ENCODE results near the gene SLC8A1. TPM values are rescaled to one million over a fixed set of nuclear protein-coding genes. Genes with fewer than 3 reads are reported as not detected.
A peak's percentile ranks its signal among the peaks of the same experiment; 100 is the strongest.

The SLC8A1 gene
- total RNA-seq, 4 donors from 2014 or later, result 22.8 to 65.5 (median 42.0) TPM

DNA sequence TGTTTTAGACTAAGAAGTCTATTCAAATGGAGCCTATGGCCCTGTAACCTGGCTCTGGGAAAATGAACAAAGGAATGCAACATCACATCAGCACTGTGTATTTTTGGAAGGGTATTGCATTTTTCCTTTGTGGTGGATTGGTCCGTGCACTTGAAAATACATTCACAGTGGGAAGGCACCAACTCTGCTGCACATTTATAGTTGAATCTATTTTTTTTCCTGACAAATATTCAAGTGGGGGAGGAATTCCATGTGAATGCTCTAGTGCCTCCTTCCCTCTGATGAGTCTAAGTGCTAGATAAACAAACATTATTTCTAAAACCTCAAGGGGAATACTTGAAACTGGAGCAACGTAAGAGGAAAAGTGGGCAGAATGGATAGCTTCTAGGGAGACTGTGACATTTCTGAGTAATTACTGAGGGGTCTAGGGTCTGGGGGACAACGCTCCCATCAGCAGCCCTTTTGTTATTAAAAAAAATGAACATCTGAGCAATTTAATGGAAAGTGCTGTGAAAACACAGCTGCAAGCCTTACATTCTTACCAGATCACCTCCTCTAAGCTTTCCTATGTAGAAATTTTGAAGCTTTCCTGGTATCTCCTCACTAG, 208.2 kb downstream of the SLC8A1 start:
- H3K36me3 ChIP-seq, result no peaks in the 10 kb centered on the region
- peaks cover 6 to 31% (median 10%) of the 10 kb centered on the region in 4 donors for H3K4me1 ChIP-seq
- intact Hi-C loops (cut with DNase I; ENCODE audit: low total_unique reads), result no loop called here
- no peaks in the 10 kb centered on the region for H3K9me3 ChIP-seq
- WGBS, 2 donors (ENCODE audit: low coverage in 1 of 2), result 57 to 65% methylated on average over 2 to 3 of the region's 3 CpGs
- no peak overlapping the region for H3K4me3 ChIP-seq
- no peak for DNase-seq
- no peak for TF ChIP-seq POLR2A (IDR thresholded peaks at IDR 0.05)
- no peak for TF ChIP-seq POLR2AphosphoS5 (IDR thresholded peaks at IDR 0.05)
- TF ChIP-seq EP300 (IDR thresholded peaks at IDR 0.05; ENCODE audit: low read depth), result no peak
- TF ChIP-seq, protein P1, sequence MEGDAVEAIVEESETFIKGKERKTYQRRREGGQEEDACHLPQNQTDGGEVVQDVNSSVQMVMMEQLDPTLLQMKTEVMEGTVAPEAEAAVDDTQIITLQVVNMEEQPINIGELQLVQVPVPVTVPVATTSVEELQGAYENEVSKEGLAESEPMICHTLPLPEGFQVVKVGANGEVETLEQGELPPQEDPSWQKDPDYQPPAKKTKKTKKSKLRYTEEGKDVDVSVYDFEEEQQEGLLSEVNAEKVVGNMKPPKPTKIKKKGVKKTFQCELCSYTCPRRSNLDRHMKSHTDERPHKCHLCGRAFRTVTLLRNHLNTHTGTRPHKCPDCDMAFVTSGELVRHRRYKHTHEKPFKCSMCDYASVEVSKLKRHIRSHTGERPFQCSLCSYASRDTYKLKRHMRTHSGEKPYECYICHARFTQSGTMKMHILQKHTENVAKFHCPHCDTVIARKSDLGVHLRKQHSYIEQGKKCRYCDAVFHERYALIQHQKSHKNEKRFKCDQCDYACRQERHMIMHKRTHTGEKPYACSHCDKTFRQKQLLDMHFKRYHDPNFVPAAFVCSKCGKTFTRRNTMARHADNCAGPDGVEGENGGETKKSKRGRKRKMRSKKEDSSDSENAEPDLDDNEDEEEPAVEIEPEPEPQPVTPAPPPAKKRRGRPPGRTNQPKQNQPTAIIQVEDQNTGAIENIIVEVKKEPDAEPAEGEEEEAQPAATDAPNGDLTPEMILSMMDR (IDR thresholded peaks at IDR 0.05), result no peak
- no peaks in the 10 kb centered on the region for H3K27me3 ChIP-seq
- H3K27ac ChIP-seq, result peak overlapping the region; percentile 5 to 51 (median 46)
- in situ Hi-C loops (cut with MboI; ENCODE audit: low pct_ligation_motif_present in 1 of 4, low pct_unique_long_range_greater_than_20kb in 1 of 4, low sequenced_read_pairs in 3 of 4), result no loop called here

DNA sequence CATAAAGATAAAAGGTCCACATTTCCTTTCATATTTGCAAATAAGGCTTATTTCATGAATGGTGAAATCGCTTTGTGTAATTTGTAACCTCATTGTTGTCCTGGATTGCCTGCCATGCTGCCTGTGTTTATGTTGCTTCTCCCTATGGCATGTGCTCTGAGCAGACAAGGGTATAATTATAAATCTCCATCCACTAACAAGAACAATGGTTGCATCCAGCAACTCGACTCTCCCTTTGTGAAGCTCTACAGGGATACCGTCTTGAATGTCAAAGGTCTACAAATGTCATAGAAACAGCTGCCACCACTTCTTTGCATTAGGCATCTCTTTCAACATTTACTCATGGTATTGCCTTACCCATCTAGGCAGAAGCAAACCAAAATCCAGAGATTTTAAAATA, 209.6 kb downstream of the SLC8A1 start:
- Histone ChIP-seq H3K27ac (no peak overlapping the region), H3K27me3 (no peaks in the 10 kb centered on the region), H3K9me3 (no peaks in the 10 kb centered on the region), H3K36me3 (no peaks in the 10 kb centered on the region), H3K4me1 (peaks cover 6 to 31% (median 10%) of the 10 kb centered on the region in 4 donors), H3K4me3 (no peak overlapping the region)
- no peak for TF ChIP-seq EP300 (IDR thresholded peaks at IDR 0.05; ENCODE audit: low read depth)
- TF ChIP-seq POLR2AphosphoS5 (IDR thresholded peaks at IDR 0.05), result no peak
- TF ChIP-seq, protein P1 (IDR thresholded peaks at IDR 0.05), result no peak
- no peak for TF ChIP-seq POLR2A (IDR thresholded peaks at IDR 0.05)
- in situ Hi-C loops (cut with MboI; ENCODE audit: low pct_ligation_motif_present in 1 of 4, low pct_unique_long_range_greater_than_20kb in 1 of 4, low sequenced_read_pairs in 3 of 4), result no loop called here
- intact Hi-C loops (cut with DNase I; ENCODE audit: low total_unique reads), result no loop called here
- DNase-seq, result no peak
- WGBS, 2 donors (ENCODE audit: low coverage in 1 of 2), result 58 to 83% methylated on average over 2 to 3 of the region's 3 CpGs

DNA sequence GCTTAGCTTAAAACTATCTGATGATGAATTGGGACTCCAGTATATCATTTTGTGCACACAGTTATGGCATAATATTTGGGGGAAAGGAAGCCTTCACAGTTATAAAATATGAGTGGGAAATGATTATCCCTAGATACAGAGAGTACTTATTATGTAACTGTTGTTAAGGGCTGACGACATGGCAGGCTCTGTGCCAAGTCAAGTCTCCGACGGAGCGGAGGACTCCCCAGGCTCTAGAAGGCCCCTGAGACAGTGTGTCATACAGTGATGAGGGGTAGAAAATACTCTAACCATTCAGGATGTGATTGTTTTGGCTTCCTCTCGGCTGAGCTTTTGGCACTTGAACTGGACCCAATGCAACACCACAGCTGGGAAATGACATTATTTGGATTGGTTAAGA, 211.8 kb downstream of the SLC8A1 start:
- intact Hi-C loops (cut with DNase I; ENCODE audit: low total_unique reads), result no loop called here
- H3K4me1 ChIP-seq, result peaks cover 6 to 20% (median 8%) of the 10 kb centered on the region in 4 donors
- H3K4me3 ChIP-seq, result no peak overlapping the region
- in situ Hi-C loops (cut with MboI; ENCODE audit: low pct_ligation_motif_present in 1 of 4, low pct_unique_long_range_greater_than_20kb in 1 of 4, low sequenced_read_pairs in 3 of 4), result no loop called here
- peak; percentile 61 for DNase-seq
- H3K36me3 ChIP-seq, result no peaks in the 10 kb centered on the region
- H3K9me3 ChIP-seq, result no peaks in the 10 kb centered on the region
- H3K27ac ChIP-seq, result peak overlapping the region in 3 of 4 donors; percentile 46 to 58 (median 54)
- no peak for TF ChIP-seq EP300 (IDR thresholded peaks at IDR 0.05; ENCODE audit: low read depth)
- TF ChIP-seq POLR2AphosphoS5 (IDR thresholded peaks at IDR 0.05), result peak; percentile 51 to 58 (median 54)
- 20 to 33% methylated on average over 5 of the region's 5 CpGs for WGBS, 2 donors (ENCODE audit: low coverage in 1 of 2)
- no peaks in the 10 kb centered on the region for H3K27me3 ChIP-seq

DNA sequence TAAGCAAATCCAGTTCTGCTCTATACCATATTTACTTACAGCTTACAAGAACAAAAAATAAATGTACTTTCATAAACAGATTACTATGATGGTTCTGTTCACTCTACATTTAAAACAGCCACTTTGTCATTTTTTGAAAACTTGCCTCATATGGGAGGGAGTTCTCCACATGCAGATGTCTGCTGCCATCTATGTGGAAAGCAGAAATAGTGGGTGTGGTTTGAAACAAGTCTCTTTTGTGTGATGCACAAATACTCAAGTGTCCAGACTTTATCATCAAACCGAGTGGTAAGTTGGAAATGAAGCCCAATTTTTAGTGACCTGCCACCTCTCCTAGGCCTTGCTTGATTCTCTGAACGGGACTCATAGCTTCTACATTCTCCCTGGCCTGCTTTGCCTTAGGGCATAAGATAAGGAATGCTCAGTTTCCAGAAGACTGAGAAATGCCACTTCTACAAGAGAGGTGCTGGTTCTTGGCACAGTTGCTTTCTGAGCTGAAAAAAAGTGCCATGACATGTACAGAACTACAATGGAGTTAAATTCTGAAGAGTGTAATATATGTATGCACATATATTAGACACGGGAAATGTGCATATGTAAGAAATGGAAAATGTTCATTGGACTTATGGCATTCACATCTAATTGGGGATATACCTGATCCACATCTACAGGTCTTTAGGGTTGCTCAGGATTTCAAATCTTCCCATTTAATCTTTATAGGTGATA, 221.0 kb downstream of the SLC8A1 start:
- Histone ChIP-seq H3K36me3 (no peaks in the 10 kb centered on the region), H3K9me3 (no peaks in the 10 kb centered on the region), H3K4me3 (no peak overlapping the region), H3K4me1 (peaks cover 0 to 6% (median 0%) of the 10 kb centered on the region in 4 donors), H3K27ac (no peak overlapping the region), H3K27me3 (no peaks in the 10 kb centered on the region)
- DNase-seq, result no peak
- intact Hi-C loops (cut with DNase I; ENCODE audit: low total_unique reads) (no loop called here), in situ Hi-C loops (cut with MboI; ENCODE audit: low pct_ligation_motif_present in 1 of 4, low pct_unique_long_range_greater_than_20kb in 1 of 4, low sequenced_read_pairs in 3 of 4) (no loop called here)
- WGBS, 2 donors (ENCODE audit: low coverage in 1 of 2), result 40 to 57% methylated on average over 2 to 3 of the region's 3 CpGs
- TF ChIP-seq POLR2A (IDR thresholded peaks at IDR 0.05), result no peak
- no peak for TF ChIP-seq POLR2AphosphoS5 (IDR thresholded peaks at IDR 0.05)
- TF ChIP-seq, protein P1 (IDR thresholded peaks at IDR 0.05), result no peak
- TF ChIP-seq EP300 (IDR thresholded peaks at IDR 0.05; ENCODE audit: low read depth), result no peak
